Measurements from ENCODE around the gene DDX49. TPM values are rescaled to one million over a fixed set of nuclear protein-coding genes. Genes with fewer than 3 reads are reported as not detected.
A peak's percentile ranks its signal among the peaks of the same experiment; 100 is the strongest.
"Not testable (repeated sequence)": the region's sequence is repeated elsewhere in the genome, so short reads cannot be mapped to it uniquely, and the experiment has no call there.

The DDX49 gene
- total and polyA plus RNA-seq, 5 donors: 21.2 to 30.7 (median 28.2) TPM

- DNase-seq: peak in 1 of 3 donors; percentile 30
- Histone ChIP-seq H3K27ac (ENCODE audit: low read length) (no peak overlapping the region), H3K9me3 (ENCODE audit: control insufficient read depth, low read length) (no peaks in the 10 kb centered on the region), H3K27me3 (ENCODE audit: control insufficient read depth, insufficient read depth) (no peaks in the 10 kb centered on the region), H3K4me1 (ENCODE audit: control insufficient read depth, insufficient read depth, low read length) (no peaks in the 10 kb centered on the region), H3K4me3 (ENCODE audit: low read length) (no peak overlapping the region)
- peak in 1 of 2 donors; percentile 38 for ATAC-seq
- 78% methylated on average over 15 of the region's 15 CpGs for WGBS
- intact Hi-C loops (cut with DNase I): no loop called here
These were observed 28.8 kb downstream of the DDX49 start for GRCh38 chr19:18948075-18948975.

- no peaks in the 10 kb centered on the region for H3K9me3 ChIP-seq (ENCODE audit: control insufficient read depth, low read length)
- no peaks in the 10 kb centered on the region for H3K27me3 ChIP-seq (ENCODE audit: control insufficient read depth, insufficient read depth)
- no peak for DNase-seq
- intact Hi-C loops (cut with DNase I): no loop called here
- ATAC-seq: peak in 1 of 2 donors; percentile 16
- 83% methylated on average over 5 of the region's 5 CpGs for WGBS
- no peaks in the 10 kb centered on the region for H3K4me1 ChIP-seq (ENCODE audit: control insufficient read depth, insufficient read depth, low read length)
- H3K4me3 ChIP-seq (ENCODE audit: low read length): no peak overlapping the region
- no peak overlapping the region for H3K27ac ChIP-seq (ENCODE audit: low read length)
These were observed 29.5 kb downstream of the DDX49 start for GRCh38 chr19:18948976-18949356.

DNA sequence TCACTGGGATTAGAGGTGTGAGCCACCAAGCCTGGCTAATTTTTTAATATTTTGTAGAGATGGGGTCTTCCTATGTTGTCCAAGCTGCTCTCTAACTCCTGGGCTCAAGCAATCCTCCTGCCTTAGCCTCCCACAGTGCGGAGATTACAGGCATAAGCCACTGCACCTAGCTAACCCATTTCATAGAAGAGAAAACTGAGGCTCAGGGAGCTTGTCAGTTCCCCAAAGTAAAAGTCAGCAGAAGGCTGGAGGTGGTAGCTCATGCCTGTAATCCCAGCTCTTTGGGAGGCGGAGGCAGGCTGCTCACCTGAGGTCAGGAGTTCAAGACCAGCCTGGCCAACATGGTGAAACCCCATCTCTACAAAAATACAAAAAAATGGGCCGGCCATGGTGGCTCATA, 30.3 kb downstream of the DDX49 start:
- intact Hi-C loops (cut with DNase I): no loop called here
- no peak for ATAC-seq
- no peaks in the 10 kb centered on the region for H3K27me3 ChIP-seq (ENCODE audit: control insufficient read depth, insufficient read depth)
- no peaks in the 10 kb centered on the region for H3K4me1 ChIP-seq (ENCODE audit: control insufficient read depth, insufficient read depth, low read length)
- WGBS: 92% methylated on average over 3 of the region's 3 CpGs
- H3K9me3 ChIP-seq (ENCODE audit: control insufficient read depth, low read length): no peaks in the 10 kb centered on the region
- no peak overlapping the region for H3K4me3 ChIP-seq (ENCODE audit: low read length)
- H3K27ac ChIP-seq (ENCODE audit: low read length): no peak overlapping the region
- no peak for DNase-seq

GRCh38 chr19:18951721-18952281, 32.3 kb downstream of the DDX49 start:
- intact Hi-C loops (cut with DNase I): no loop called here
- DNase-seq: peak in 1 of 3 donors; percentile 9
- H3K27ac ChIP-seq (ENCODE audit: low read length): no peak overlapping the region
- no peaks in the 10 kb centered on the region for H3K27me3 ChIP-seq (ENCODE audit: control insufficient read depth, insufficient read depth)
- ATAC-seq: no peak
- no peak overlapping the region for H3K4me3 ChIP-seq (ENCODE audit: low read length)
- WGBS: 90% methylated on average over 7 of the region's 7 CpGs
- H3K9me3 ChIP-seq (ENCODE audit: control insufficient read depth, low read length): no peaks in the 10 kb centered on the region
- H3K4me1 ChIP-seq (ENCODE audit: control insufficient read depth, insufficient read depth, low read length): no peaks in the 10 kb centered on the region

- H3K4me1 ChIP-seq (ENCODE audit: control insufficient read depth, insufficient read depth, low read length); H3K27me3 ChIP-seq (ENCODE audit: control insufficient read depth, insufficient read depth); intact Hi-C loops (cut with DNase I); H3K27ac ChIP-seq (ENCODE audit: low read length); DNase-seq; ATAC-seq; H3K9me3 ChIP-seq (ENCODE audit: control insufficient read depth, low read length); H3K4me3 ChIP-seq (ENCODE audit: low read length): not testable (repeated sequence)
- 57% methylated on average over 17 of the region's 17 CpGs for WGBS
These were observed 33.0 kb downstream of the DDX49 start for GRCh38 chr19:18952364-18953003.

GRCh38 chr19:18954094-18954493, 34.6 kb downstream of the DDX49 start:
- no peaks in the 10 kb centered on the region for H3K9me3 ChIP-seq (ENCODE audit: control insufficient read depth, low read length)
- 93% methylated on average over 3 of the region's 3 CpGs for WGBS
- H3K27me3 ChIP-seq (ENCODE audit: control insufficient read depth, insufficient read depth): no peaks in the 10 kb centered on the region
- no peak for ATAC-seq
- no peak overlapping the region for H3K4me3 ChIP-seq (ENCODE audit: low read length)
- H3K4me1 ChIP-seq (ENCODE audit: control insufficient read depth, insufficient read depth, low read length): no peaks in the 10 kb centered on the region
- intact Hi-C loops (cut with DNase I): no loop called here
- no peak for DNase-seq
- H3K27ac ChIP-seq (ENCODE audit: low read length): no peak overlapping the region

DNA sequence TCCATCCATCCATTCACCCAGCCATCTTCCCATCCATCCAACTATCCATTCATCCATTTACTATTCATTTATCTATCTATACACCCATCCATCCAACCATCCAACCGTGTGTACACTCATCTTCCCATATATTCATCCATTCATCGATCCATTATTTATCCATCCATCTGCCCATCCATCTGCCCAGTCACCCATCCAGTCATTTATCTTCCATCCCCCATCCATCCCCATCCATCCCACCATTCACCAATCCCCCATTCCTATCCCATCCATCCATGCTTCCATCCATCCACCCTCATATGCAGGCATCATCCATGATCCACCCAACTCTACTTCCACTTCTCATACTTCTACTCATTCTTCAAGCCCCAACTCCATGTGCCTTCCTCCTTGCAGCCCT, 35.5 kb downstream of the DDX49 start:
- WGBS: 96% methylated on average over 2 of the region's 2 CpGs
- Histone ChIP-seq H3K27me3 (ENCODE audit: control insufficient read depth, insufficient read depth) (no peaks in the 10 kb centered on the region), H3K27ac (ENCODE audit: low read length) (no peak overlapping the region), H3K4me1 (ENCODE audit: control insufficient read depth, insufficient read depth, low read length) (no peaks in the 10 kb centered on the region), H3K9me3 (ENCODE audit: control insufficient read depth, low read length) (no peaks in the 10 kb centered on the region), H3K4me3 (ENCODE audit: low read length) (no peak overlapping the region)
- ATAC-seq: no peak
- intact Hi-C loops (cut with DNase I): no loop called here
- no peak for DNase-seq

GRCh38 chr19:18960370-18960769, 40.9 kb downstream of the DDX49 start:
- 89% methylated on average over 4 of the region's 4 CpGs for WGBS

GRCh38 chr19:18961767-18962620, 42.5 kb downstream of the DDX49 start:
- intact Hi-C loops (cut with DNase I): no loop called here
- 24% methylated on average over 26 of the region's 26 CpGs for WGBS
- ATAC-seq (peak in 1 of 2 donors; percentile 29), DNase-seq (no peak)
- Histone ChIP-seq H3K27me3 (ENCODE audit: control insufficient read depth, insufficient read depth) (no peaks in the 10 kb centered on the region), H3K9me3 (ENCODE audit: control insufficient read depth, low read length) (no peaks in the 10 kb centered on the region), H3K4me3 (ENCODE audit: low read length) (no peak overlapping the region), H3K4me1 (ENCODE audit: control insufficient read depth, insufficient read depth, low read length) (no peaks in the 10 kb centered on the region), H3K27ac (ENCODE audit: low read length) (no peak overlapping the region)

More at GRCh38 chr19:18960370-18960769, 40.9 kb downstream of the DDX49 start:
- ATAC-seq (no peak), DNase-seq (no peak)
- H3K9me3 ChIP-seq (ENCODE audit: control insufficient read depth, low read length): no peaks in the 10 kb centered on the region
- no peak overlapping the region for H3K4me3 ChIP-seq (ENCODE audit: low read length)
- intact Hi-C loops (cut with DNase I): no loop called here
- H3K27me3 ChIP-seq (ENCODE audit: control insufficient read depth, insufficient read depth): no peaks in the 10 kb centered on the region
- H3K4me1 ChIP-seq (ENCODE audit: control insufficient read depth, insufficient read depth, low read length): no peaks in the 10 kb centered on the region
- H3K27ac ChIP-seq (ENCODE audit: low read length): no peak overlapping the region

- H3K4me3 ChIP-seq (ENCODE audit: low read length): no peak overlapping the region
- no peaks in the 10 kb centered on the region for H3K9me3 ChIP-seq (ENCODE audit: control insufficient read depth, low read length)
- no peaks in the 10 kb centered on the region for H3K27me3 ChIP-seq (ENCODE audit: control insufficient read depth, insufficient read depth)
- no peaks in the 10 kb centered on the region for H3K4me1 ChIP-seq (ENCODE audit: control insufficient read depth, insufficient read depth, low read length)
- H3K27ac ChIP-seq (ENCODE audit: low read length): no peak overlapping the region
- 90% methylated on average over 9 of the region's 9 CpGs for WGBS
- intact Hi-C loops (cut with DNase I): no loop called here
- ATAC-seq (no peak), DNase-seq (no peak)
These were observed 44.6 kb downstream of the DDX49 start for GRCh38 chr19:18964121-18964520.

Measured in right cardiac atrium (tissue), 5 donors.